Measurements from ENCODE around the gene MPRIP. TPM values are rescaled to one million over a fixed set of nuclear protein-coding genes. Genes with fewer than 3 reads are reported as not detected.

Gene MPRIP
- total RNA-seq, 1 experiment from 2014 or later: 258 TPM

DNA sequence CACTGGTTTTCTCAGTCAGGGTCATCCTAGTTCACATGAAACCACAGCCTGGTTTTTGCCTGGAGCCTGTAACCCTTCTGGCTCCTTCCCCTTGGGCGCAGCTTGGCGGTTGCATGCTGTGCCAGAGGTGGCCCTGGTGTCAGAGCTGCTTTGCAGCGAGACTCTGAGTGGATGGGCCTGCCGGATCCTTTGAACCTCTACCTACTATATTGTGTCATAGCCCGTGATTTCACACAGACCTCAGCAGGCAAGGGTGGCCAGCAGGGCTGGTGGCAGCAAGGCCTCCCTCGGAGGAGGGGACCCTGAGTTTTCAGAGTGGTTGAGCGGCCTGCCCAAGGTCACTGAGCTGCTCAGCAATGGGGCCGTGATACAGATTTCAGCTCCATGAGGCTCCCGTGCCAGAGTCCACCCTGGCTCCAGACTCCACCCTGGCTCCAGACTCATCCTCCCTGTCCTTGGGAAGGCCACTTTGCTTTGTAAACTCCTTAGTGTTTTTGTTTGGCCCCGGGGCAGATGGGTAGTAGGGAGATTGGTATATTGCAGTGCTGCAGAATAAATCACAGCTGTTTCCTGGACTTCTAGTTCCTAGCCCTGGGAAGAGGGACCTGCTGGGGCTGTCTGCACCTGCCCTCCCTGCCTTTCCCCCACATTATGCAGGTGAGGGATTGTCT is 9.7 kb downstream of the MPRIP start:
- peaks cover 2 to 48% of the 10 kb centered on the region in 2 experiments; a peak in 3 of 4 replicates for H3K4me1 ChIP-seq (ENCODE audit: control insufficient read depth in 1 of 2, insufficient read depth in 2 of 2, low read length in 2 of 2)
- RAD21 ChIA-PET (ENCODE audit: low non-redundant PET in 1 of 2, low total read pairs in 2 of 2, uncharacterized antibody in 2 of 2, unreplicated experiment in 2 of 2): interaction anchor here (0.6 to 1.1 kb wide), 2 partner anchors 31 to 158 kb away, joined by 3 read pairs; no protein-coding TSS in a partner anchor

More for the DNA sequence above, 9.7 kb downstream of the MPRIP start:
- intact Hi-C loops (cut with micrococcal nuclease): no loop called here
- H3K9ac ChIP-seq (ENCODE audit: low read length): no peak overlapping the region
- no peak overlapping the region for H3K4me3 ChIP-seq (replicated peaks in 1 of 2; ENCODE audit: low read depth in 1 of 2, low read length in 2 of 2)
- CTCF ChIA-PET: interaction anchor here (0.6 kb wide), 1 partner anchor 774 kb away, joined by 3 read pairs; no protein-coding TSS in a partner anchor
- H4K20me1 ChIP-seq (ENCODE audit: insufficient read depth): peaks cover 9% of the 10 kb centered on the region; the same call in 1 of the 2 replicates
- POLR2A ChIA-PET: no interaction called here
- no peak overlapping the region for H2AFZ ChIP-seq (ENCODE audit: low read depth, low read length, poor library complexity, severe bottlenecking)
- no TSS peak for BruUV-seq (replicated peaks)
- H3K79me2 ChIP-seq (ENCODE audit: insufficient read depth, low read length): peaks cover 99% of the 10 kb centered on the region
- H3K9me3 ChIP-seq (ENCODE audit: control insufficient read depth in 1 of 2, insufficient read depth in 1 of 2, low read depth in 1 of 2, low read length in 2 of 2): no peaks in the 10 kb centered on the region
- DNase-seq (ENCODE audit: low read depth, low spot score) (no peak), ATAC-seq (no peak; the same call in 1 of the 2 replicates)
- no peaks in the 10 kb centered on the region for H3K9me2 ChIP-seq (ENCODE audit: insufficient read depth)
- H3K4me2 ChIP-seq (ENCODE audit: low read length): no peak overlapping the region
- H3K27me3 ChIP-seq (ENCODE audit: insufficient read depth, low read length): no peaks in the 10 kb centered on the region
- H3K36me3 ChIP-seq (ENCODE audit: control insufficient read depth in 1 of 2, insufficient read depth in 2 of 2, low read length in 2 of 2): peaks cover 0 to 6% of the 10 kb centered on the region in 2 experiments; a peak in 2 of 4 replicates
- no peak overlapping the region for H3K27ac ChIP-seq (ENCODE audit: low read depth, low read length)
- TF ChIP-seq EZH2 (IDR thresholded peaks at IDR 0.05) (no peak), TCF7L2 (IDR thresholded peaks at IDR 0.05; ENCODE audit: borderline replicate concordance, extremely low read depth, insufficient read depth, insufficient read length) (no peak), JUND (IDR thresholded peaks at IDR 0.05) (no peak), SP1 (IDR thresholded peaks at IDR 0.05; ENCODE audit: low read depth) (no peak), ZNF274 (IDR thresholded peaks at IDR 0.05; ENCODE audit: low read depth, low read length) (no peak), CBX3 (IDR thresholded peaks at IDR 0.05; ENCODE audit: low read depth) (no peak), CEBPB (IDR thresholded peaks at IDR 0.05; ENCODE audit: low read depth) (no peak), RAD21 (IDR thresholded peaks at IDR 0.05; ENCODE audit: low read depth) (no peak), SIN3A (IDR thresholded peaks at IDR 0.05; ENCODE audit: low read depth) (no peak)
- TF ChIP-seq, protein P1, sequence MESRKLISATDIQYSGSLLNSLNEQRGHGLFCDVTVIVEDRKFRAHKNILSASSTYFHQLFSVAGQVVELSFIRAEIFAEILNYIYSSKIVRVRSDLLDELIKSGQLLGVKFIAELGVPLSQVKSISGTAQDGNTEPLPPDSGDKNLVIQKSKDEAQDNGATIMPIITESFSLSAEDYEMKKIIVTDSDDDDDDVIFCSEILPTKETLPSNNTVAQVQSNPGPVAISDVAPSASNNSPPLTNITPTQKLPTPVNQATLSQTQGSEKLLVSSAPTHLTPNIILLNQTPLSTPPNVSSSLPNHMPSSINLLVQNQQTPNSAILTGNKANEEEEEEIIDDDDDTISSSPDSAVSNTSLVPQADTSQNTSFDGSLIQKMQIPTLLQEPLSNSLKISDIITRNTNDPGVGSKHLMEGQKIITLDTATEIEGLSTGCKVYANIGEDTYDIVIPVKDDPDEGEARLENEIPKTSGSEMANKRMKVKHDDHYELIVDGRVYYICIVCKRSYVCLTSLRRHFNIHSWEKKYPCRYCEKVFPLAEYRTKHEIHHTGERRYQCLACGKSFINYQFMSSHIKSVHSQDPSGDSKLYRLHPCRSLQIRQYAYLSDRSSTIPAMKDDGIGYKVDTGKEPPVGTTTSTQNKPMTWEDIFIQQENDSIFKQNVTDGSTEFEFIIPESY (IDR thresholded peaks at IDR 0.05; ENCODE audit: extremely low read depth, insufficient replicate concordance, low read length): no peak
